Gastrocnemius medialis (tissue), 4 donors: ENCODE data around the gene MORN1. TPM values are rescaled to one million over a fixed set of nuclear protein-coding genes. Genes with fewer than 3 reads are reported as not detected.

Experiments used
- ATAC-seq, 2 donors: fragments of 150-250 bp; one replicate each; pipeline ENCODE4 v1.9.1; 2016
- DNase-seq, 2 donors: peaks; one replicate each; pipeline ENCODE4 v3.0.0-alpha.2; 2019
- H3K27ac ChIP-seq, 4 donors: fragments of 200-600 bp; sonication (generic); 1 replicate in 1 of 4; 2 replicates in 3 of 4; pipeline ENCODE4 v1.5.1; 2016 to 2018; ENCODE audit warnings: mild to moderate bottlenecking in 2 of 4, moderate library complexity in 1 of 4
- H3K27me3 ChIP-seq, 3 donors: fragments of 200-600 bp; sonication (generic) in 2 of 3; 1 replicate in 1 of 3; 2 replicates in 2 of 3; pipeline versions ENCODE4 v1.5.1 to v1.6.0; 2016 to 2019; ENCODE audit warnings: mild to moderate bottlenecking in 1 of 3, moderate library complexity in 1 of 3
- H3K36me3 ChIP-seq, 2 donors: fragments of 200-600 bp; sonication (generic) in 1 of 2; one replicate each; pipeline ENCODE4 v1.5.1; 2017 to 2018
- H3K4me1 ChIP-seq, 2 donors: fragments of 200-600 bp; sonication (generic) in 1 of 2; one replicate each; pipeline ENCODE4 v1.5.1; 2016 to 2017; ENCODE audit warnings: mild to moderate bottlenecking in 2 of 2
- H3K4me3 ChIP-seq, 4 donors: fragments of 200-600 bp; sonication (generic) in 3 of 4; 1 replicate in 1 of 4; 2 replicates in 3 of 4; pipeline ENCODE4 v1.5.1; 2016 to 2019; ENCODE audit warnings: mild to moderate bottlenecking in 2 of 4
- H3K9me3 ChIP-seq, 3 donors: fragments of 200-600 bp; sonication (generic) in 2 of 3; 1 replicate in 1 of 3; 2 replicates in 2 of 3; pipeline ENCODE4 v1.5.1; 2016 to 2019
- CTCF ChIP-seq, 5 experiments: fragments of 450-650 bp in 3 of 5; fragments of 200-600 bp in 2 of 5; sonication (generic) in 2 of 5; IDR thresholded peaks in 4 of 5; conservative IDR thresholded peaks in 1 of 5; 1 replicate in 4 of 5; 2 replicates in 1 of 5; pipeline ENCODE4 v1.5.1; 2016 to 2019; ENCODE audit warnings: antibody characterized with exemption in 5 of 5, mild to moderate bottlenecking in 3 of 5, moderate library complexity in 3 of 5
- POLR2A ChIP-seq, 2 donors: fragments of 450-650 bp; IDR thresholded peaks; one replicate each; pipeline ENCODE4 v1.6.1; 2017; ENCODE audit warnings: antibody characterized with exemption in 2 of 2, mild to moderate bottlenecking in 2 of 2, moderate library complexity in 2 of 2
- in situ Hi-C, 4 donors: fragments of 200-750 bp; cut with MboI; loops; one replicate each; pipeline versions ENCODE4 v1.15.0 to v1.8.0; 2017; ENCODE audit warnings: low sequenced_read_pairs in 4 of 4
- intact Hi-C: fragments of 100-400 bp; cut with DNase I; formaldehyde crosslinking; loops from one replicate; pipeline ENCODE4 v1.15.1; 2023; ENCODE audit warnings: low total_unique reads
- total RNA-seq, 4 donors: library from RNA; depleted of rRNA; stranded (reverse); fragments of >200 nt; gene quantifications; one replicate each; pipeline versions ENCODE4 v1.1.0 to v1.2.3, GENCODE V29; 2016

The MORN1 gene
- total RNA-seq, 4 donors from 2014 or later, result 1.9 to 4.7 (median 3.5) TPM

GRCh38 chr1:2412395-2412772 lies 21.0 kb upstream of the MORN1 start, which contains the start of gene PEX10:
Gene PEX10, minus strand, starts transcription at chr1:2412564. Its CDS starts 62 bp downstream, at chr1:2412502.
- Histone ChIP-seq H3K4me1 (peaks cover 22 to 24% of the 10 kb centered on the region in 2 donors), H3K9me3 (no peaks in the 10 kb centered on the region), H3K4me3 (peak within 1 kb of the TSS; percentile 64 to 97 (median 74)), H3K27ac (peak within 1 kb of the TSS; percentile 67 to 81 (median 78)), H3K36me3 (peaks cover 0 to 12% of the 10 kb centered on the region in 2 donors), H3K27me3 (peaks cover 14 to 23% (median 20%) of the 10 kb centered on the region in 3 donors)
- peak; percentile 91 to 93 for ATAC-seq
- intact Hi-C loops (loop anchor here (1.0 kb wide), 5 partner anchors 21 to 1488 kb away; partner anchors contain the start of genes C1orf174, MORN1, PANK4 and PRXL2B), in situ Hi-C loops (loop anchor here (10.0 to 25.0 kb wide), 2 partner anchors 132 to 375 kb away; no protein-coding TSS in a partner anchor)
- TF ChIP-seq CTCF (IDR thresholded peaks at IDR 0.05 in 4 of 5, conservative IDR thresholded peaks at IDR 0.05 in 1 of 5) (no peak), POLR2A (IDR thresholded peaks at IDR 0.05) (peak; percentile 34 to 55)
- peak; percentile 94 to 95 for DNase-seq

- peaks cover 0 to 16% of the 10 kb centered on the region in 2 donors for H3K36me3 ChIP-seq
- peaks cover 11 to 18% (median 15%) of the 10 kb centered on the region in 3 donors for H3K27me3 ChIP-seq
- peaks cover 22 to 24% of the 10 kb centered on the region in 2 donors for H3K4me1 ChIP-seq
- peak in 1 of 2 donors; percentile 24 for DNase-seq
- intact Hi-C loops (loop anchor here (1.0 kb wide), 5 partner anchors 21 to 1488 kb away; partner anchors contain the start of genes C1orf174, MORN1, PANK4 and PRXL2B), in situ Hi-C loops (loop anchor here (10.0 to 25.0 kb wide), 2 partner anchors 133 to 375 kb away; no protein-coding TSS in a partner anchor)
- peak; percentile 8 to 9 for ATAC-seq
- peak overlapping the region; percentile 62 to 97 (median 74) for H3K4me3 ChIP-seq
- TF ChIP-seq CTCF (IDR thresholded peaks at IDR 0.05 in 4 of 5, conservative IDR thresholded peaks at IDR 0.05 in 1 of 5) (no peak), POLR2A (IDR thresholded peaks at IDR 0.05) (no peak)
- peak overlapping the region; percentile 53 to 79 (median 77) for H3K27ac ChIP-seq
- H3K9me3 ChIP-seq, result no peaks in the 10 kb centered on the region
These were observed 20.5 kb upstream of the MORN1 start for GRCh38 chr1:2411801-2412394.

- Histone ChIP-seq H3K27ac (no peak overlapping the region), H3K36me3 (peaks cover 0 to 35% of the 10 kb centered on the region in 2 donors), H3K4me1 (peaks cover 22 to 24% of the 10 kb centered on the region in 2 donors), H3K4me3 (no peak overlapping the region), H3K9me3 (no peaks in the 10 kb centered on the region), H3K27me3 (no peaks in the 10 kb centered on the region)
- DNase-seq (no peak), ATAC-seq (no peak)
- in situ Hi-C loops, result loop anchor here (10.0 to 25.0 kb wide), 2 partner anchors 135 to 378 kb away; no protein-coding TSS in a partner anchor
- TF ChIP-seq POLR2A (IDR thresholded peaks at IDR 0.05), result no peak
- no peak for TF ChIP-seq CTCF (IDR thresholded peaks at IDR 0.05 in 4 of 5, conservative IDR thresholded peaks at IDR 0.05 in 1 of 5)
- intact Hi-C loops, result no loop called here
These were observed 18.4 kb upstream of the MORN1 start for GRCh38 chr1:2409745-2410144.

GRCh38 chr1:2408859-2409276 lies 17.5 kb upstream of the MORN1 start:
- in situ Hi-C loops, result loop anchor here in 1 of 4 donors (25.0 kb wide), 1 partner anchor 378 kb away; no protein-coding TSS in a partner anchor
- intact Hi-C loops, result no loop called here
- H3K27me3 ChIP-seq, result no peaks in the 10 kb centered on the region
- no peak overlapping the region for H3K27ac ChIP-seq
- no peak for TF ChIP-seq CTCF (IDR thresholded peaks at IDR 0.05 in 4 of 5, conservative IDR thresholded peaks at IDR 0.05 in 1 of 5)
- TF ChIP-seq POLR2A (IDR thresholded peaks at IDR 0.05), result no peak
- H3K9me3 ChIP-seq, result no peaks in the 10 kb centered on the region
- DNase-seq (no peak), ATAC-seq (no peak)
- H3K36me3 ChIP-seq, result peaks cover 0 to 44% of the 10 kb centered on the region in 2 donors
- no peak overlapping the region for H3K4me3 ChIP-seq
- peaks cover 17 to 20% of the 10 kb centered on the region in 2 donors for H3K4me1 ChIP-seq
